T-helper 17 cell (primary cell): Measurements from ENCODE around the gene STARD5. TPM values are rescaled to one million over a fixed set of nuclear protein-coding genes. Genes with fewer than 3 reads are reported as not detected.

ENCODE experiments used
- ATAC-seq: fragments of 150-1000 bp; cut with Tn5 transposase; 2 replicates; pipeline ENCODE4 v1.10.0; 2021; ENCODE audit warnings: mild to moderate bottlenecking, moderate library complexity
- DNase-seq, 3 donors: peaks; one replicate each; pipeline versions ENCODE4 v3.0.0 to v3.0.0-alpha.2; 2020 to 2021
- H3K9me3 ChIP-seq: one replicate; pipeline ENCODE4 v1.7.0; 2013; ENCODE audit warnings: low read length, mild to moderate bottlenecking; ENCODE audit not compliant: control insufficient read depth, poor library complexity, severe bottlenecking
- H3K27ac Mint-ChIP-seq: one replicate; pipeline ENCODE4 v1.8.0; 2022; ENCODE audit warnings: mild to moderate bottlenecking, moderate library complexity, mixed read lengths
- H3K27me3 Mint-ChIP-seq: one replicate; pipeline ENCODE4 v1.8.0; 2022; ENCODE audit warnings: mixed read lengths
- H3K36me3 Mint-ChIP-seq: one replicate; pipeline ENCODE4 v1.8.0; 2022; ENCODE audit warnings: low read depth, mixed read lengths
- H3K4me1 Mint-ChIP-seq: one replicate; pipeline ENCODE4 v1.8.0; 2022; ENCODE audit warnings: mild to moderate bottlenecking, mixed read lengths
- H3K4me3 Mint-ChIP-seq: one replicate; pipeline ENCODE4 v1.8.0; 2022; ENCODE audit warnings: mild to moderate bottlenecking, moderate library complexity, mixed read lengths
- total RNA-seq, 4 donors: library from RNA in 2 of 4; stranded (reverse) in 2 of 4; gene quantifications; one replicate each; pipeline ENCODE4 v1.2.3 and lab custom pipeline; 2022 to 2026

STARD5 gene
- total RNA-seq, 2 donors from 2014 or later: 4.3 to 4.6 TPM

DNA sequence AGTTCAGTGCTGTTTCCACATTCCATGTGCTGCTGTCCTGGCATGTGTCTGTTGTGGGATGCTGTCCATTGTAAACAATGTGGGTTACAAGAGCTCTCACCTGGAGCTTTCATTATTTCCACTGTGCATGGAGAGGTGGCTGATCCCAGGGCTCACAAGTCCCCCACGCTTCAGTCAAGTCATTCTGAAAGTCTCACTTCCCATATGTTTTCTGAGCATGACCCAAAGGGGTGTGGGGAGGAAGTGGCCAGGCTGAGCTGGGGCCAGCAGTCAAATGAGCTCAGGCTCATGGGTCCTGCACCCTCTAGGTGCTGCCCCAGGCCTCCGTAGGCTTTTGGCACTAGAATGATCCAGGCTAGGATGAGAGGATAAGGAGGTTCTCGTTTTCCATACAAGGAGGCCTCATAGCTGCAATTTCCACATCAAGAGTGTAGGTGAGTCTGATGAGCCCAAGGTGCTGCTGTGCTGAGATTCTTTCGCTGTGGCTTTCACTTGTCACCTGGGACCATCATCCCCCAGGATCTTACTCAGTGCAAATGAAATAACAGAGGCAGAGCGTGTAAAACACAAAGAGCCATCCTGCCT, 22.0 kb downstream of the STARD5 start:
- peaks cover 21% of the 10 kb centered on the region for H3K36me3 Mint-ChIP-seq
- H3K27me3 Mint-ChIP-seq: no peaks in the 10 kb centered on the region
- DNase-seq (no peak), ATAC-seq (no peak)
- peak overlapping the region; percentile 100 for H3K4me3 Mint-ChIP-seq
- H3K27ac Mint-ChIP-seq: peak overlapping the region; percentile 83
- H3K4me1 Mint-ChIP-seq: peaks cover 65% of the 10 kb centered on the region
- H3K9me3 ChIP-seq: no peaks in the 10 kb centered on the region

DNA sequence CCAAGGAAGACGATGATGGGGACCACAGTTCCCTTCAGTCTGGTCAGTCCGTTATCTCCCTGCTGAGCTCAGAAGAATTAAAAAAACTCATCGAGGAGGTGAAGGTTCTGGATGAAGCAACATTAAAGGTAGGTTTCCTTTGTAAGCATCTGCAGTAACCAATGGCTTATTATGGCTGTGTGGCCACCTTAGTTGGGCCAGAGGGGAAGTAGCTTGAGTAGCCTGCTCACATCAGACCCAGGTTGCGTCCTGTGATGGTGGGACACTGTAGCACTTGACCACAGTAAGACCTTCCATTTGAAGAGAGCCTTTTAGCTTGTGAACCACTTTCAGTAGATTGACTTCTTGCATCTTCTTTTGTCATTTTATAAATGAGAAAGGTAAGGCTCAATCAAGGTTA, 22.6 kb downstream of the STARD5 start:
- H3K27me3 Mint-ChIP-seq: no peaks in the 10 kb centered on the region
- peaks cover 68% of the 10 kb centered on the region for H3K4me1 Mint-ChIP-seq
- H3K36me3 Mint-ChIP-seq: peaks cover 23% of the 10 kb centered on the region
- DNase-seq (no peak), ATAC-seq (no peak)
- H3K4me3 Mint-ChIP-seq: peak overlapping the region; percentile 100
- no peaks in the 10 kb centered on the region for H3K9me3 ChIP-seq
- H3K27ac Mint-ChIP-seq: peak overlapping the region; percentile 83

DNA sequence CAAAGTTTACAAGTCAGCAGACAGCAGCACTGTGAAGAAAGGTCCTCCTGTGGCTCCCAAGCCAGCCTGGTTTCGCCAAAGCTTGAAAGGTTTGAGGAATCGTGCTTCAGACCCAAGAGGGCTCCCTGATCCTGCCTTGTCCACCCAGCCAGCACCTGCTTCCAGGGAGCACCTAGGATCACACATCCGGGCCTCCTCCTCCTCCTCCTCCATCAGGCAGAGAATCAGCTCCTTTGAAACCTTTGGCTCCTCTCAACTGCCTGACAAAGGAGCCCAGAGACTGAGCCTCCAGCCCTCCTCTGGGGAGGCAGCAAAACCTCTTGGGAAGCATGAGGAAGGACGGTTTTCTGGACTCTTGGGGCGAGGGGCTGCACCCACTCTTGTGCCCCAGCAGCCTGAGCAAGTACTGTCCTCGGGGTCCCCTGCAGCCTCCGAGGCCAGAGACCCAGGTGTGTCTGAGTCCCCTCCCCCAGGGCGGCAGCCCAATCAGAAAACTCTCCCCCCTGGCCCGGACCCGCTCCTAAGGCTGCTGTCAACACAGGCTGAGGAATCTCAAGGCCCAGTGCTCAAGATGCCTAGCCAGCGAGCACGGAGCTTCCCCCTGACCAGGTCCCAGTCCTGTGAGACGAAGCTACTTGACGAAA, 24.2 kb downstream of the STARD5 start:
- Mint-ChIP-seq H3K4me3 (peak overlapping the region; percentile 100), H3K27ac (peak overlapping the region; percentile 83), H3K36me3 (peaks cover 25% of the 10 kb centered on the region), H3K4me1 (peaks cover 72% of the 10 kb centered on the region), H3K27me3 (no peaks in the 10 kb centered on the region)
- DNase-seq: no peak
- H3K9me3 ChIP-seq: no peaks in the 10 kb centered on the region
- no peak for ATAC-seq

DNA sequence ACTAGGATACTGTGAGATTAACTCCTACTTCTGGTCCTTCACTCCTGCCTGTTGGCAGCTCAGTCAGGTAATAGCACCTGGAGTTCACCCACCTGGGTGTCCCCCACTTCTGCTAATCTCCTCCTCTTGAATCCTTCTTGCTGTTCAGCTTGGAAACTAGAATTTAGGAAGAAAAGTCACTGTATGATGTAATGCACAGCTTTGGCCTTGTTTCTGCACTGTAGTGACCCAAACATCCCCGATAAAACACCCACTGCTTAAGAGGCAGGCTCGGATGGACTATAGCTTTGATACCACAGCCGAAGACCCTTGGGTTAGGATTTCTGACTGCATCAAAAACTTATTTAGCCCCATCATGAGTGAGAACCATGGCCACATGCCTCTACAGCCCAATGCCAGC, 24.8 kb downstream of the STARD5 start:
- Mint-ChIP-seq H3K36me3 (peaks cover 25% of the 10 kb centered on the region), H3K4me3 (peak overlapping the region; percentile 100), H3K4me1 (peaks cover 72% of the 10 kb centered on the region), H3K27ac (peak overlapping the region; percentile 83), H3K27me3 (no peaks in the 10 kb centered on the region)
- ATAC-seq (no peak), DNase-seq (no peak)
- H3K9me3 ChIP-seq: no peaks in the 10 kb centered on the region

DNA sequence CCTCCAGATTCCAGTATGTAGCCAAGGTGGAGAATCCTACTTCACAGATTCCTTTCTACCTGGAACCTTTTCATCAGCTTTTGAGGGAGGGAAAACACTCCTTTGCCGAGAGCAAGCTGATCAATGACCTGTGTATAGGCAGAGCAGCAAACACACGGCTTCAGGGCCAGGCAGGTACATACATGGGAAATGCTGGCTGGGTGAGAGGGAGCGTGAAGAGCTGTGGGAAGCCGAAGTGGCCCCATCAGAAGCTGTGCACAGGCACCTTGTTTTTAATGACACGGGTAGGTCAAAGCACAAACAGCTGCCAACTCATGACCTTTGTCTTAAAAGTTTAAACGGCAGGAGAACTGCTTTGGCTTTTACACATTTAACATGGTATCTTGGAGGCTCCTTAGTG, 25.3 kb downstream of the STARD5 start:
- H3K36me3 Mint-ChIP-seq: peaks cover 25% of the 10 kb centered on the region
- ATAC-seq: no peak
- peak overlapping the region; percentile 100 for H3K4me3 Mint-ChIP-seq
- no peaks in the 10 kb centered on the region for H3K9me3 ChIP-seq
- H3K27ac Mint-ChIP-seq: peak overlapping the region; percentile 83
- no peaks in the 10 kb centered on the region for H3K27me3 Mint-ChIP-seq
- peaks cover 72% of the 10 kb centered on the region for H3K4me1 Mint-ChIP-seq
- no peak for DNase-seq

DNA sequence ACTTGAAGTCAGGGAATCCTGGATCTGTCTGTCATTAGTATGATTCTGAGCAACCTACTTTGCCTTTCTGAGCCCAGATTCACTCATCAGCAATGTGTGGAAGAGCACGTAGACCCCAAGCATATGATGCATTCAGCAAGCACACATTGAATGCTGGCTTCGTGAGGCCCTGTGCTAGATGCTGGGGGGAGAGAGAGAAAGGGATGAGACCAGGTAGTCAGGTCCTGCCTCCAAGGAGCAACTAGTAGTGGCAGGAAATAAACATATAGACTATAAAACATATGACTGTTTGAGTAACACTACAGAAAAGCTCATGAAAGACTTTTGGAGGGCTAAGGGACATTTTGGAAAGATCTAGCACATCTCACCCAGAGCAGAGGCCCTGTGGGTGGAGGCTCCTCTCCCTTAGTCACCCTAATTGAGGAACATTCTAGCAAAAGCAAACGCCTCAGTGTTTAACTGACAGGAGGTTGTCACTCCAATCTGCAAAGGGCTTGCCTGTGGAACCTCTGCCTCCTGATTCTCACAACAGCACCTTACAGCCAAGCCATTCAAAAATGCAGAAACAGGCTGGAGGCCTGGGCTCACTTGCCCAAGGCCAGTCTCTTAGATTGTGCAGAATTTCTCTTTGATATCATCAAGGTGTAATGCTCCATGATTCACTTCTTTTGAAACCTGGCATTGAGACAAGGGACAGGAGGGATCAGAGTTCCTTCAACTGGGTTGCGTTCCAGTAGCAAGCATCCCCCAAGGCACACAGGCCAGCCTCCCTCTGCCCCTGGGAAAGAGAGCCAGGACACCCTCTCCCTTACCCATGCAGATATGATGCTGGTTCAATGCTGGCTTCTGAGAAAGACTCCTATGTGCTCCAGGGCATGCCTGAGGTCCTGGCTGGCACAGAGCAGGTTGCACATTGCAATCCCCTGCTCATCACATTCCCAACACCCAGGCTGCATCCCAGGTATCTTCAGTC, 26.1 kb downstream of the STARD5 start:
- DNase-seq (no peak), ATAC-seq (no peak)
- H3K9me3 ChIP-seq: no peaks in the 10 kb centered on the region
- Mint-ChIP-seq H3K4me1 (peaks cover 66% of the 10 kb centered on the region), H3K27ac (peak overlapping the region; percentile 83), H3K4me3 (peak overlapping the region; percentile 100), H3K36me3 (peaks cover 23% of the 10 kb centered on the region), H3K27me3 (no peaks in the 10 kb centered on the region)

DNA sequence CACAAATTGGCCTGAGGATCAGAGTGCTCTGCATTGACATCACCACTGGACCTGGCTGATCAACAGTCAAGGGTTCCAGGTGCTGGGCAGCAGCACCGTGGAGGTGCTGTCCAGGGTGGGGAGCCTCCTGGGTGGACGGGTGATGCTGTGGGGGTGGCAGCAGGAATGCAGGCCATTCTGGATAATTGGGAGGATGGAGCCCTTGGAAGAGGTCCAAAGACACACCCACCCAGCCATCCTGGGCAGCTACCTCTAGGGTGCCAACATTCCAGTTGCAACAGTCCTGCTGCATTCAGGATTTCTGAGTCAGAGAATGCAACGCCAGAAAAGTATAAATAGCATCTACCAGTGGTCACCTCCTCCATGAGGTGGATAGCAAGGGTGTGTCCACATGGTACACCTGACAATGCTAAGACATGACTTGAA, 26.8 kb downstream of the STARD5 start:
- peak overlapping the region; percentile 100 for H3K4me3 Mint-ChIP-seq
- DNase-seq: no peak
- no peaks in the 10 kb centered on the region for H3K27me3 Mint-ChIP-seq
- peaks cover 65% of the 10 kb centered on the region for H3K4me1 Mint-ChIP-seq
- peaks cover 17% of the 10 kb centered on the region for H3K36me3 Mint-ChIP-seq
- H3K9me3 ChIP-seq: no peaks in the 10 kb centered on the region
- no peak for ATAC-seq
- peak overlapping the region; percentile 83 for H3K27ac Mint-ChIP-seq

DNA sequence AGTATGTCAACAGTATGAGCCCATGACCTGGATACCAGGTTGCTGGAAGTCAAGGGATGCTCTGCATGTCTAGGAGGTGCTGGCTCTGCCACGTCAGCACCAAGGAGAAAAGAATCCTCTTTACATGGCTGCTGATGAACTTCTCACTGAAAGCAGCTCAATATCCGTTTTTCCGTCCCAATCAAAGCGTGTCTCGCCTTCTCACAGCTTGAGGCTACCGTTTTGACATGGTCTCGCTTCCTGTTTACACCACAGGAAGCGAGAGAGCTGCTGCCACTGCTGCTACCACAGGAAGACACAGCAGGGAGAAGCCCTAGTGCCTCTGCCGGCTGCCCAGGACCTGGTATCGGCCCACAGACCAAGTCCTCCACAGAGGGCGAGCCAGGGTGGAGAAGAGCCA, 27.3 kb downstream of the STARD5 start:
- peak; percentile 64 for ATAC-seq
- Mint-ChIP-seq H3K4me3 (peak overlapping the region; percentile 100), H3K27ac (peak overlapping the region; percentile 83), H3K4me1 (peaks cover 63% of the 10 kb centered on the region), H3K36me3 (peaks cover 14% of the 10 kb centered on the region), H3K27me3 (no peaks in the 10 kb centered on the region)
- DNase-seq: peak; percentile 33 to 55 (median 52)
- H3K9me3 ChIP-seq: no peaks in the 10 kb centered on the region

DNA sequence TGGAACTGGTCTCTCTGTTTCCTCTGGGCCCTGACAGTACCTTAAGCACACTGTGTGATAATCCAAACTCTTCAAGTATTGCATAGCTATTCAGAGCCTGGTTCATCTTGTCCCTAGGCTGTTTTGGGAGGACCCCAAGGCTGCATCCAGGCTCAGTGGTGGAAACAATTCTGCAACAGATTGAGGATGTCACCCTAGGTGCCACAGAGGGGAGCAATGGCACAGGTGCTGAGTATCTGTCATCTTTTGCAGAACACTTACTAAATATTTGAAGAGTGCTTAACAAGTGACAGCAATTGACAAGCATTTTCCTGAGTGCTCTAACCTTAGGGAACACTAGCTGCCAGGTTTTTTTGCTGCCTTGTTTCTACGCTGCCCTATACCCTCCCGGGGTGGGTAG, 27.8 kb downstream of the STARD5 start:
- H3K9me3 ChIP-seq: no peaks in the 10 kb centered on the region
- Mint-ChIP-seq H3K27ac (peak overlapping the region; percentile 83), H3K27me3 (no peaks in the 10 kb centered on the region), H3K4me3 (peak overlapping the region; percentile 100), H3K36me3 (peaks cover 14% of the 10 kb centered on the region), H3K4me1 (peaks cover 64% of the 10 kb centered on the region)
- DNase-seq (no peak), ATAC-seq (no peak)

DNA sequence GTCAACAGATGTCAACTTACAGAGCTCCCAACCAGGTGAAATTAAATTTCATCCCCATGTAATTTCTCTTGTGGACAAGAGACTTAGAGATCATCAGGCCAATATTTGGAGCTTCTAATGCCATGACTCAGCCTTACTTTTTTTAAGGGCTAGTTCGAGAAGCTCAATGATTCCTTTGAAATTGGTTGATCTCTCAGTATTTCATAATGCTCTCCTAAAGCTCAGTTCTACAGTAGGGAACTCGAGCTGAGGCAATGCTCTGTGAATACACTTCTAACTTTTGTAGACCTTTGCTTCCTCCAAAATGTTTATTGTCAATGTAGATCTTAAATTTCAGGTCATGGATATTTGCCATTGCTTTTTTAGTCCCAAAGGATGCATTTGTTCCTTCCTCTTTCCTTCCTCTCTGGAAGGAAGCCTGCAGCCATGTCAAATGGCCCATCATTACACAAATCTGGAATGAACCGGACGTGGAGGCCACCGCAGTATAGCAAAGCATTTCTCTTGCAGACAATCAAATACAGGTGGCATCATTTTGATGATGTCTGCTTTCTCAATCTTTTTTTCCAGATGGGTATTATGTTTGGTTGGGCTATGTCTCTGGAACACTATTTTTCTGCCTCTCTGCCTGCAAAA, 28.3 kb downstream of the STARD5 start:
- DNase-seq (no peak), ATAC-seq (no peak)
- H3K36me3 Mint-ChIP-seq: peaks cover 12% of the 10 kb centered on the region
- peak overlapping the region; percentile 83 for H3K27ac Mint-ChIP-seq
- H3K4me1 Mint-ChIP-seq: peaks cover 64% of the 10 kb centered on the region
- peak overlapping the region; percentile 100 for H3K4me3 Mint-ChIP-seq
- no peaks in the 10 kb centered on the region for H3K27me3 Mint-ChIP-seq
- H3K9me3 ChIP-seq: no peaks in the 10 kb centered on the region

DNA sequence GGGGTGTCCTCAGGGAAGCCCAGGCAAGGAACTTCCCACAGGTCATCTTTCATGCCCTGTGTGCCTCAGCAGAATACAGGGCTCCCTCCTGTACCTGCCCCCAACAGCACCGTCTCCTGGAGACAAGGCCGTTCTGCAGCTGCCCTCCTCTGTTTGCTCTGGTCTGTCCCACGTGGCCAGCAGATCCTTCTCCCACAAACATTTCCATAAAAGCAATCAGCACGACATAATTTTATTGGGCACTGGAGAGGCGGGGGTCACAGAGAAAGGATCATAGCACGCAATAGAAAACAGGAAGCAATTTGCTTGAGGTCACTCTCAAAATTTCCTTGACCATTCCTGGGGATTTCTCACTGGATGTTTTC, 29.4 kb downstream of the STARD5 start:
- peak overlapping the region; percentile 100 for H3K4me3 Mint-ChIP-seq
- H3K36me3 Mint-ChIP-seq: peaks cover 6% of the 10 kb centered on the region
- no peaks in the 10 kb centered on the region for H3K27me3 Mint-ChIP-seq
- H3K4me1 Mint-ChIP-seq: peaks cover 66% of the 10 kb centered on the region
- no peaks in the 10 kb centered on the region for H3K9me3 ChIP-seq
- DNase-seq: no peak
- ATAC-seq: no peak
- H3K27ac Mint-ChIP-seq: peak overlapping the region; percentile 83

DNA sequence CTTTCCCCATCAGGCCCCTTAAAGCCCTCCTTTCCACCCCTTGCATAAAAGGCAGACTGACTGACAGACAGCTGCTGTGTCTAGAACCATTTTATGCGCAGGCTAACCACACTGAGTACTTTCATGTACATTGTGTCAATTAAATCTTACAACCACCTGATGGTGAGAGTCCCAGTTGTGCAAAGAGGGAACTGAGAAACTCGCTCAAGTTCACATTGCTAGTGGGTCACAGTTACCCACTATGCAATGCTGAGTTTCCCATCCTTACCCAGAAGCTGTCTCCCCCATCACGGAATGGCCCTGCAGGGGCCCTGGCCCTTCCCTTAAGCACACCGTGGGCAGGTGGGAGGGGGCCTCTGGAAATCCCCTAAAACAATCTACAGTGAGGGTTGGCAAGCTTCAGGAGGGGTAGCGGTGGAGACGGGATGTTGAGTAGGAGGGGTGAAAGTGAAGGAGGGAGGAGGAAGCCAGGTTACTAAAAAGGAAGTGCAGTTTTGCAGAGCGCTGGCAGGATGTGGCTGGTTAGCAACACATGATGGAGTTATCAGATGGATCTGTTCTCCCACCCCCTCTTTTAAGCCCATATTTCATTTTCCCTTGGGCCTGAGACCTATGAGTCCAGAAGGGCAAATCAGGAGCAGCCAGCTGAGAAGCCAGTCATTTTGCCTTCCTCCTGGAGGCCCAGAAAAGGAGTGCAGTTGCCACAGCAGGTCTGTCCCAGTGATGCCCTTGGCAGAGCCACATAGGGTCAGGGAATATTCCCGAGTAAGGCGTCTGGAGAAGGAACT, 30.0 kb downstream of the STARD5 start:
- peak; percentile 75 for ATAC-seq
- H3K4me3 Mint-ChIP-seq: peak overlapping the region; percentile 100
- no peaks in the 10 kb centered on the region for H3K27me3 Mint-ChIP-seq
- DNase-seq: peak; percentile 45 to 68 (median 47)
- no peaks in the 10 kb centered on the region for H3K9me3 ChIP-seq
- H3K27ac Mint-ChIP-seq: peak overlapping the region; percentile 83
- H3K4me1 Mint-ChIP-seq: peaks cover 63% of the 10 kb centered on the region
- H3K36me3 Mint-ChIP-seq: peaks cover 6% of the 10 kb centered on the region
